SIG-M5 treated with dmso at 0.1 percent for 504 hours (cell line): Measurements from ENCODE around the gene HOMER1.

Source experiments
- DNase-seq: peaks from one replicate; lab custom pipeline; 2025; ENCODE audit not compliant: unreplicated experiment; lab: John Stamatoyannopoulos, UW

HOMER1 gene

DNA sequence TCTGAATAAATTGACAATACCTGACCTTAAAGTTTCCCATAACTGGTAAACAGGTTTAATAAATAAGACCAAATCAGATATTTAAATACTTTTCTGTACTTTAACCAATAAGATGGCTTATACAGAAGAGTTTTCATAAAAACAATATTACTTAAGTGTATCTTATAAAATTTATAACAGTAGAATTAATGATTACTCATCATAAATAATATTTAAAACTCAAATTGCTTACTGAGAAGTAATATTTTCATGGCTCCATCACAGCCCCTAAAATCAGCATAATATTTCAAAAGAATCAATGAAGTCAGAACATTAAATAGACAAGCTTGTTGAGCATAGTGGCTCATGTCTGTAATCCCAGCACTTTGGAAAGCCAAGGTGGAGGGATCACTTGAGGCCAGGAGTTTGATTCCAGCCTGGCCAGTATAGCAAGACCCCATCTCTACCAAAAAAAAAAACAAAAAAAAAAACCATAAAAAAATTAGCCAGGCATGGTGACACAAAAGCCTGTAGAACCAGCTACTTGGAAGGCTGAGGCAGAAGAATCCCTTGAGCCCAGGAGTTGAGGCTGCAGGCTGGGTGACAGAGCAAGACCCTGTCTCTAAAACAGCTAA is 23.5 kb downstream of the HOMER1 start:
- no peak for DNase-seq

- DNase-seq = no peak
Measured at GRCh38 chr5:79489773-79490172, 24.2 kb downstream of the HOMER1 start.

DNA sequence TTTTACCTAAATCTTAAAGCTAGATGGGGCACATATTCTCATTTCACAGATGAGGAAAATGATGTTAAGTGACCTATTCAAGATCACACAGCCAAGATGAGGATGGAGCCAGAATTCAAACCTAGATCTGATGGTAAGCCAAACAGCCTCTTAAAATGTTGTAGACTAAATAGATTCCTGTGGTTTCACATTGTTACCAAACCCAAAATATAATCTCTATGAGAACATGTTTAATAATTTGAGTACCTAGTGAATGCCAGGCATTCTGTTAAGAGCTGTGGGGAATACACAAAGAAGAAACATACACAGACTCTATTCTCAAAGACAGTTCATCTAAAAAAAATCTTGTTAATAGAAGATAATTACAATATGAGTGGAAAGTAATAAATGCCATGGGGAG is 25.2 kb downstream of the HOMER1 start:
- DNase-seq = no peak

DNA sequence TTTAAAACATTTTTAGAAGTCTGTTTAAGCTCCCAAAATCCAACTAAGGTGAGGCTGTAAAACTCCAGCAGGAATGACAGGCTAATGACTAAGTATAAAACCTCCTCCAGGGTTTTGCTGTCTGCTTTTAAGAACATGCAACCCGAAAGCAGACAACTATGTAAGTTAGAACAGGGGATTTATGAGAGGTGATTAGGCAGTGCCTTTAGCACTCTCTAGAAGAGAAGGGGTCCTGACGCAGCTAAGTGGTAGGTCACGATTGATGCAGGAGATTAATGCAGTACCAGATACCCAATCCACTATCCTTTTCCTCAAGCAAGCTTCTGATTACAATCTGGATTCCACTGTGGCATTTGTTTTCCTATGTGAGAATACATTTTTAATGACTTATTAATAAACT is 25.9 kb downstream of the HOMER1 start:
- no peak for DNase-seq

GRCh38 chr5:79487251-79487650 is 26.7 kb downstream of the HOMER1 start:
- DNase-seq = no peak

DNA sequence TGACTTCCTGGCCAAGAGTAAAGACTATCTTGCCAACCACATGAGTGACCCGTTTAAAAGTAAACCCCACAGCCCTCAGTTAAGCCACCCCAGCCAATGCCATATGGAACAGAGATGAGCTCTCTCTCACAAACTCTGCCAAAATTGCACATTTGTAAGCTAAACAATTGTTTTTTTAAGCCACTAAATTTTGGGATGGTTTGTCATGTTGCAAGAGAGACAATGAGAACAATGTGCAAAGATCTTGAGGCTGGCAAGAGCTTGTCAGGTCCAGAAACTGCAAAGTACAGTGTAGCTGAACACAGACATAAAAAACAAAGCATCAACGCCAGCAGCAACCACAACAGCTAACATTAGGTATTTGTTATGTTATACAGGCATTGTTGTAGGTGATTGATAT is 27.8 kb downstream of the HOMER1 start:
- DNase-seq = no peak

DNA sequence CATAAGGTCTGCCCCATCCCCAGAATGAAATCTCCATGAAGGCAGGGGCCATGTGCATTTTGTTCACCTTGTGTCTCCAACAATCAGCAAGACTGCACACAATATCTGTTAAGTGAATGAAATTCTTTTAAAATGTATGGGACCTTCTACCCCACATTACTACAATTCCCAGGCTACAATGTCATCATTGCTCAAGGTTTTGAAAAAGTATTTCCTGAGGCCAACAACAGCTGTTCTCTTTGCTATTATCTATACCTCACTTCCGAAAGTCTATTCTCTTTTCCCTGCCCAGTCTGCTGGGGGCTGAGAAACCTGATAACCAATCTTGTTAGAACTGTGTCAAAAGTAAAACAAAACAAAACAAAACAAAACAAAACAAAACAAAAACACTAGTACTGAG is 29.2 kb downstream of the HOMER1 start:
- DNase-seq = no peak

- no peak for DNase-seq
Measured at GRCh38 chr5:79481574-79481973, 32.4 kb downstream of the HOMER1 start.

- no peak for DNase-seq
Measured at GRCh38 chr5:79480991-79481390, 32.9 kb downstream of the HOMER1 start.

- DNase-seq = no peak
Measured at GRCh38 chr5:79475152-79475466, 38.8 kb downstream of the HOMER1 start.

DNA sequence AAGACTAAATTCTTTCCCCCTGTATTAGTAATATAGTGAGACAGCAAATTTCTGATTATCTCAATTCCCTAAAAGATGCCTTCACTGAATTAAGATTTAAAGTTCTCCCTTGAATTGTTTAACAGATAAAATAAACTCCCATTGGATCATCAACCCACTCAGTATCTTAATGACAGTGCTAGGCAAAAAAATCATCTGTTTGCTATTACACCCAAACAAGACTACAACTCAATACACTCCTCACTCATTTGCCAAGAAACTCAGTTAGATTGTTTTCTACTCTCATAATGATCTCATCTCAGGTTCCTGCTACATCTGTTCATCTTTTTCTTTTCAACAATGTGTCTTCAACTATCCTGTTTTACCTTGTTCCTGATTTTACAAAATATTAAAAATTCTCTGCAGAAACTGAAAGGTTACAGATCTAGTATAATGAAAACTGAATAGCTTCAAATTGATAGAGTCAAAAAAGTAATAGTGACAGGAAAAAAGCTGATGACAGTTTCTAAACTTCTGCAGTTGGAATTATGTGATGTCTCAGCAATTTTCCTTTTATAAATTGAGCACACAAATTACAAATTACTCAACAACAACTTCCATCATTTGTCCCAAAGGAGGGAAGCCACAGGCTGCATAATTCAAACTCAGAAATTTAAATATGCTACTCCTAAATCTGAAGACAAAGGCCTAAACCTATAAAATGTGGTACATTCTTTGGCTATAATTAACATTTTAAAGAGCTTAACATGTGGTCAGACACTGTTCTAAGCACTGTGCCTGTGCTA is 39.4 kb downstream of the HOMER1 start:
- DNase-seq = no peak

DNA sequence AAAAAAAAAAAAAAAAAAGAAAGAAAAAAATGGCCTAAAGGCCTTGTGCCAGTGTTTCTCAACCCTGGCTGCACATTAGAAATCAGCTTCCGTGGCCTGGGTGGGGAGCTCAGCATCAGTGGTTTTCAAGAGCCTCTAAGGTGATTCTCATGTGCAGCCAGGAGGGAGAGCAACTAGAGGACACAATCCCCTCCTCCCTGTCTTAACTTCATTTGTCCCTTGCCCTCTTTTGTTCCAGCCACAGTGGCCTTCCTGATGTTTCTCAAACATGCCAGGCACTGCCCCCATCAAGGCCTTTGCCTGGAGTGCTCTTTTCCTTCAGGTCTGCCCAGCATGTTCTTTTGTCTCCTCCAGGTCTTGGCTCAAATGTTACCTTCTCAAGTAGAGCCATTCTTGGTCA is 42.4 kb downstream of the HOMER1 start:
- DNase-seq = no peak

DNA sequence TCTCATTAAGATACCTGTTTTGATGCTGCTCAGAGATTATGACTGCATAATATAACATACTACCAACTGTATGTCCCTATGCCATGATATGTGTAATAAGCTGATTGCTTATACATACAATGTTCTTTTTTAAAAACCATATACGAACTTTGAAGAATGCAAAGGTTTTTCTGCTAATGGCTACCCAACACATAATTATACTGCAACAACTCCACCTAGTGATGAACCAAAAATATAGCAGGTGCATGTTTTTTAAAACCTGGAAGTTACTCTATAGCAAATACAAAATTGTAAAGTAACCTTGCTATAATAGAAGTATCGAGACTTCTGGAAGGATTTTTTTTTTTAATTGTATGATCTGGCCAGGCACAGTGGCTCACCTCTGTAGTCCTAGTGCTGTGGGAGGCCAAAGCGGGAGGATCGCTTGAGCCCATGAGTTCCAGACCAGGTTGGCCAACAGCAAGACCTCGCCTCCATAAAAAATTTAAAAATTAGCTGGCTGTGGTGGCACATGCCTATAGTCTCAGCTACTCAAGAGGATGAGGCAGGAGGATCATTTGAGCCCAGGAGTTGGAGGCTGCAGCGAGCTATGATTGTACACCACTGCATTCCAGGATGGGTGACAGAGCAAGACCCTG is 49.1 kb downstream of the HOMER1 start:
- DNase-seq = peak; percentile 60

- no peak for DNase-seq
Measured at GRCh38 chr5:79464278-79464677, 49.7 kb downstream of the HOMER1 start.

GRCh38 chr5:79459626-79460025 is 54.3 kb downstream of the HOMER1 start:
- DNase-seq = no peak

GRCh38 chr5:79456890-79457583 is 56.9 kb downstream of the HOMER1 start:
- DNase-seq = no peak

GRCh38 chr5:79456400-79456799 is 57.5 kb downstream of the HOMER1 start:
- DNase-seq = no peak

DNA sequence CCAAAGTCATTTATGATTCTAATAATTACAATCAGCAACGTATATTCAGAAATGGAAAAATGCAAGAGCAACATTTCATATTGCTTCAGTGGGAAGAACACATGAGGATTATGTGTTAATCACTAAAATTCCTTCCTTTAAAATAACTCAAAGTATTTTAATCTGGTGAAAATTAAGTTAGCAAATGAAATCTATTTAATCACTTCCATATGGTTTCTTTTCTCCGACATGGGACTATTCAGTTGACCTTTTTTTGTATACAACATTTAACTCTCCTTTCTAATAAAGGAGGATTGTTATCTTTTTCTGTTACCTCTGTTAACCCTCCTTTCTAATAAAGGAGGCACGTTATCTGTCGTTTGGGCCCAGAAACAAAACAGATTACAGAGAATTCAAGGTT is 59.9 kb downstream of the HOMER1 start:
- DNase-seq = no peak

GRCh38 chr5:79448336-79448735 is 65.6 kb downstream of the HOMER1 start:
- no peak for DNase-seq

- no peak for DNase-seq
Measured at GRCh38 chr5:79436821-79437220, 77.1 kb downstream of the HOMER1 start.

DNA sequence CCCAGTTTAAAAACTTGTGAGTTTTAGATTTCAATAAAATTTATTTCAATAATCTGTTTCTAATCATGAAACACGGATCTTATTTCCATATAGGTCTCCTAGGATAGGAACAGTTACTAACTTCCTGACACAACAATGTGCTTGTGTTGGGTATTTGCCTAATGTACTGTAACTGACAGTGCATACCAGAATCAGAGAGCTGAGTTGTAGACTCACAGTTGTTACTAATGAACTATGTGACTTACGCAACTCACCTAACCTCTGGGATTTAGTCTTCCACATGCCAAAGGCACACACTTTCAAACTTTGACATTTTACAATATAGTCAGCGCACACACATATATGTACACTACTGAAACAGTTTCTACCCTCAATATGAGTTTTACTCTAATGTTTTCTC is 77.7 kb downstream of the HOMER1 start:
- DNase-seq = peak; percentile 3

DNA sequence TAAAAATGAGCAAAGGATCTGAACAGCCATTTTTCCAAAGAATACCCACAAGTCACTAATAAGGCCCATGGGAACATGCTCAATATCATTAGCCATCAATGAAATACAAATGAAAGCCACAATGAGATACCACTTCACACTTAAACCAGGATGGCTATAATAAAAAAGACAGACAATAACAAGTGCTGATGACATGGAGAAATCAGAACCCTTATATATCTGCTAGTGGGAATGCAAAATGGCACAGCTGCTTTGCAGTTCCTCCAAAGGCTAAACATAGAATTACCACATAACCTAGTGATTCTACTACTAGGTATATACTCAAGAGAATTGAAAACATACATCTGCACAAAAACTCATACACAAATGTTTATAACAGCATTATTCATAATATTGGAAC is 83.7 kb downstream of the HOMER1 start:
- DNase-seq = no peak
